ENCODE data around the gene FAM43B.

DNA sequence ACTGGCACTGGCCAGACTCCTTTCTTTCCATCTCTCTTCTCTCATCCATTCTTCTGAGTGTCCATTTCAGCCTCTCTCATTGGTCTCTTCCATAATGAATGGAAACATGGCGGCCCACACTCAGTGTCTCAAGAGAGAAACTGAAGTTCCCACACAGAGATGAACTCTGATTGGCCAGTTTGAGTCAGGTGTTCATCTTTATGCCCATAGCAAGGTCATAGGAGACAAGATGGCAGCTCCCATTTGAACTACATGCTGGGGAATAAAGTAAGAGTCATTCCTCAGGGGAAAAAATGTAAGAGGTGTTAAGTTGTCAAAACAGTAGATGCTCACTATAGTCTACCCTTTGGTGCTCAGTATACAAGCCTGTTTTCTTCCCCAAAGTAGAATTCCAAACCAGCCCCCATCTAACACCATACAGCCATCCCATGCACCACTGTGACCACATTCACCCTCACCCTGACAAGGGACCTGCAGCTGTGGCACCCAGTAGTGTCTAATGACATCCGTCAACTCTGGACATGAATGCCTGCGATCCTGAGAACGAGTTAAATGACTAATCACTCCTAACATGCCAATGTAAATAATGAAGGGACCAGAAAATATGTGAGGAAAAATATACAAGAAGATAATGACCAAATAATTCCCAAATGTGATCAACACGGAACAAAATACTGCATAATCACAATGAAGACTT is 48.9 kb downstream of the FAM43B start:
- TF ChIP-seq, protein P1, sequence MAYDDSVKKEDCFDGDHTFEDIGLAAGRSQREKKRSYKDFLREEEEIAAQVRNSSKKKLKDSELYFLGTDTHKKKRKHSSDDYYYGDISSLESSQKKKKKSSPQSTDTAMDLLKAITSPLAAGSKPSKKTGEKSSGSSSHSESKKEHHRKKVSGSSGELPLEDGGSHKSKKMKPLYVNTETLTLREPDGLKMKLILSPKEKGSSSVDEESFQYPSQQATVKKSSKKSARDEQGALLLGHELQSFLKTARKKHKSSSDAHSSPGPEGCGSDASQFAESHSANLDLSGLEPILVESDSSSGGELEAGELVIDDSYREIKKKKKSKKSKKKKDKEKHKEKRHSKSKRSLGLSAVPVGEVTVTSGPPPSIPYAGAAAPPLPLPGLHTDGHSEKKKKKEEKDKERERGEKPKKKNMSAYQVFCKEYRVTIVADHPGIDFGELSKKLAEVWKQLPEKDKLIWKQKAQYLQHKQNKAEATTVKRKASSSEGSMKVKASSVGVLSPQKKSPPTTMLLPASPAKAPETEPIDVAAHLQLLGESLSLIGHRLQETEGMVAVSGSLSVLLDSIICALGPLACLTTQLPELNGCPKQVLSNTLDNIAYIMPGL (CRISPR knock-in tag; IDR thresholded peaks at IDR 0.05; ENCODE audit: borderline replicate concordance) = no peak
- TF ChIP-seq, protein P2, sequence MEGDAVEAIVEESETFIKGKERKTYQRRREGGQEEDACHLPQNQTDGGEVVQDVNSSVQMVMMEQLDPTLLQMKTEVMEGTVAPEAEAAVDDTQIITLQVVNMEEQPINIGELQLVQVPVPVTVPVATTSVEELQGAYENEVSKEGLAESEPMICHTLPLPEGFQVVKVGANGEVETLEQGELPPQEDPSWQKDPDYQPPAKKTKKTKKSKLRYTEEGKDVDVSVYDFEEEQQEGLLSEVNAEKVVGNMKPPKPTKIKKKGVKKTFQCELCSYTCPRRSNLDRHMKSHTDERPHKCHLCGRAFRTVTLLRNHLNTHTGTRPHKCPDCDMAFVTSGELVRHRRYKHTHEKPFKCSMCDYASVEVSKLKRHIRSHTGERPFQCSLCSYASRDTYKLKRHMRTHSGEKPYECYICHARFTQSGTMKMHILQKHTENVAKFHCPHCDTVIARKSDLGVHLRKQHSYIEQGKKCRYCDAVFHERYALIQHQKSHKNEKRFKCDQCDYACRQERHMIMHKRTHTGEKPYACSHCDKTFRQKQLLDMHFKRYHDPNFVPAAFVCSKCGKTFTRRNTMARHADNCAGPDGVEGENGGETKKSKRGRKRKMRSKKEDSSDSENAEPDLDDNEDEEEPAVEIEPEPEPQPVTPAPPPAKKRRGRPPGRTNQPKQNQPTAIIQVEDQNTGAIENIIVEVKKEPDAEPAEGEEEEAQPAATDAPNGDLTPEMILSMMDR (IDR thresholded peaks at IDR 0.05) = no peak
- TF ChIP-seq CBX8 (IDR thresholded peaks at IDR 0.05) (no peak), RAD21 (conservative IDR thresholded peaks at IDR 0.05 in 1 of 2, IDR thresholded peaks at IDR 0.05 in 1 of 2) (no peak), ESRRA (IDR thresholded peaks at IDR 0.05; ENCODE audit: borderline replicate concordance, low read length) (no peak), MAZ (IDR thresholded peaks at IDR 0.05; ENCODE audit: borderline replicate concordance, low read depth, low read length) (no peak)
- TF ChIP-seq, protein P3, sequence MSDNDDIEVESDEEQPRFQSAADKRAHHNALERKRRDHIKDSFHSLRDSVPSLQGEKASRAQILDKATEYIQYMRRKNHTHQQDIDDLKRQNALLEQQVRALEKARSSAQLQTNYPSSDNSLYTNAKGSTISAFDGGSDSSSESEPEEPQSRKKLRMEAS (IDR thresholded peaks at IDR 0.05) = no peak
